T-cell (primary cell): ENCODE results near the gene LIPI. TPM values are rescaled to one million over a fixed set of nuclear protein-coding genes. Genes with fewer than 3 reads are reported as not detected.
A peak's percentile ranks its signal among the peaks of the same experiment; 100 is the strongest.

ENCODE experiments used
- ATAC-seq, 4 experiments: fragments of 200-7000 bp in 3 of 4; fragments of 150-1000 bp in 1 of 4; cut with Tn5 transposase; replicated peaks in 1 of 4; 1 replicate in 3 of 4; 2 replicates in 1 of 4; pipeline ENCODE4 v1.10.0; 2021; ENCODE audit warnings: moderate library complexity in 3 of 4, mild to moderate bottlenecking in 2 of 4, moderate number of reproducible peaks in 1 of 4
- CTCF ChIA-PET, 2 donors: fragments of 300-600 bp; sonication (Branson Sonifier 250); formaldehyde crosslinking; loops; one replicate each; lab custom pipeline; 2022; ENCODE audit warnings: antibody characterized with exemption in 2 of 2; lab: Charles Lee
- POLR2A ChIA-PET, 2 donors: fragments of 300-600 bp; sonication (Branson Sonifier 250); formaldehyde crosslinking; loops; one replicate each; lab custom pipeline; 2022; ENCODE audit warnings: antibody characterized with exemption in 2 of 2; lab: Charles Lee
- DNase-seq, 35 experiments: peaks; one replicate each; pipeline versions ENCODE4 v3.0.0 to v3.0.0-alpha.2; 2013 to 2023
- H3K27ac ChIP-seq: one replicate; pipeline ENCODE4 v1.5.1; 2013; ENCODE audit warnings: low read length
- H3K27me3 ChIP-seq, 2 experiments: replicated peaks in 1 of 2; 1 replicate in 1 of 2; 2 replicates in 1 of 2; pipeline versions ENCODE4 v1.6.1 to v1.7.0; 2013; ENCODE audit warnings: low read length in 1 of 2, mixed read lengths in 1 of 2; ENCODE audit not compliant: control insufficient read depth in 2 of 2, insufficient read depth in 2 of 2; ENCODE audit errors: extremely low read depth in 1 of 2
- H3K36me3 ChIP-seq, 2 donors: 1 replicate in 1 of 2; 2 replicates in 1 of 2; pipeline versions ENCODE4 v1.6.1 to v1.7.0; 2013; ENCODE audit warnings: low read length in 1 of 2; ENCODE audit not compliant: control insufficient read depth in 2 of 2, insufficient read depth in 1 of 2; ENCODE audit errors: extremely low read depth in 1 of 2
- H3K4me1 ChIP-seq, 2 experiments: 1 replicate in 1 of 2; 2 replicates in 1 of 2; pipeline versions ENCODE4 v1.6.1 to v1.7.0; 2013; ENCODE audit warnings: low read length in 2 of 2, mixed read lengths in 1 of 2; ENCODE audit not compliant: insufficient read depth in 2 of 2, control insufficient read depth in 1 of 2; ENCODE audit errors: extremely low read depth in 1 of 2
- H3K4me3 ChIP-seq, 2 donors: 1 replicate in 1 of 2; 2 replicates in 1 of 2; pipeline versions ENCODE4 v1.5.1 to v1.7.0; 2013; ENCODE audit warnings: mild to moderate bottlenecking in 2 of 2, low read length in 1 of 2, moderate library complexity in 1 of 2; ENCODE audit not compliant: control insufficient read depth in 1 of 2; ENCODE audit errors: extremely low read depth in 1 of 2
- H3K9me3 ChIP-seq: 2 replicates; pipeline ENCODE4 v1.7.0; 2013
- H3K27ac Mint-ChIP-seq, 2 donors: one replicate each; pipeline ENCODE4 v1.8.0; 2020 to 2021; ENCODE audit warnings: mild to moderate bottlenecking in 2 of 2, mixed read lengths in 2 of 2
- H3K27me3 Mint-ChIP-seq, 2 donors: one replicate each; pipeline ENCODE4 v1.8.0; 2021 to 2022; ENCODE audit warnings: mixed read lengths in 2 of 2
- H3K36me3 Mint-ChIP-seq: one replicate; pipeline ENCODE4 v1.8.0; 2021; ENCODE audit warnings: mixed read lengths
- H3K4me1 Mint-ChIP-seq, 3 donors: one replicate each; pipeline ENCODE4 v1.8.0; 2020 to 2022; ENCODE audit warnings: mixed read lengths in 3 of 3, mild to moderate bottlenecking in 1 of 3
- H3K4me3 Mint-ChIP-seq, 3 donors: one replicate each; pipeline ENCODE4 v1.8.0; 2020 to 2022; ENCODE audit warnings: mild to moderate bottlenecking in 3 of 3, mixed read lengths in 3 of 3, moderate library complexity in 3 of 3
- H3K9me3 Mint-ChIP-seq, 3 donors: one replicate each; pipeline ENCODE4 v1.8.0; 2020 to 2022; ENCODE audit warnings: mixed read lengths in 3 of 3
- WGBS: methylation state at CpG from one replicate; pipeline ENCODE4 v1.1.5; 2013; ENCODE audit warnings: missing lambda C conversion rate; ENCODE audit not compliant: insufficient coverage; 5-methylcytosine and 5-hydroxymethylcytosine counted together
- total RNA-seq, 35 experiments: library from RNA in 6 of 35; stranded (reverse) in 6 of 35; fragments of 120-200 nt in 1 of 35; gene quantifications; one replicate each; pipeline versions ENCODE4 v1.2.1 to v1.2.4 and lab custom pipeline; 2013 to 2026

Gene LIPI
- total RNA-seq, 5 donors from 2014 or later (not counting 1 experiment from before 2014, with no cell fraction given): not detected

GRCh38 chr21:14243874-14244273, 33.1 kb upstream of the LIPI start:
- H3K4me1 ChIP-seq: no peaks in the 10 kb centered on the region
- H3K4me3 ChIP-seq: no peak overlapping the region
- Mint-ChIP-seq H3K9me3 (no peaks in the 10 kb centered on the region), H3K4me3 (no peak overlapping the region), H3K27ac (no peak overlapping the region), H3K27me3 (peaks cover 0 to 7% of the 10 kb centered on the region in 2 donors), H3K4me1 (peaks cover 12 to 22% (median 13%) of the 10 kb centered on the region in 3 donors), H3K36me3 (no peaks in the 10 kb centered on the region)
- CTCF ChIA-PET: interaction anchor here in 1 of 2 donors (0.7 to 1.0 kb wide), 2 partner anchors 9 to 12 kb away, joined by 3 to 4 read pairs; no protein-coding TSS in a partner anchor
- no peak for DNase-seq
- no peaks in the 10 kb centered on the region for H3K36me3 ChIP-seq
- WGBS: 40% methylated on average over 1 of the region's 2 CpGs
- H3K9me3 ChIP-seq: no peaks in the 10 kb centered on the region
- POLR2A ChIA-PET: no interaction called here
- no peaks in the 10 kb centered on the region for H3K27me3 ChIP-seq
- ATAC-seq: no peak
- H3K27ac ChIP-seq: no peak overlapping the region

- Histone ChIP-seq H3K9me3 (no peaks in the 10 kb centered on the region), H3K27me3 (no peaks in the 10 kb centered on the region), H3K4me3 (no peak overlapping the region), H3K4me1 (no peaks in the 10 kb centered on the region), H3K36me3 (no peaks in the 10 kb centered on the region), H3K27ac (no peak overlapping the region)
- ChIA-PET CTCF (interaction anchor here in 1 of 2 donors (0.7 kb wide), 1 partner anchor 9 kb away, joined by 4 read pairs; no protein-coding TSS in a partner anchor), POLR2A (no interaction called here)
- H3K4me3 Mint-ChIP-seq: no peak overlapping the region
- no peak for DNase-seq
- H3K27me3 Mint-ChIP-seq: peaks cover 0 to 5% of the 10 kb centered on the region in 2 donors
- no peak overlapping the region for H3K27ac Mint-ChIP-seq
- H3K36me3 Mint-ChIP-seq: no peaks in the 10 kb centered on the region
- no peak for ATAC-seq
- no peaks in the 10 kb centered on the region for H3K9me3 Mint-ChIP-seq
- WGBS: 40% methylated on average over 1 of the region's 1 CpG
- peaks cover 12 to 24% (median 13%) of the 10 kb centered on the region in 3 donors for H3K4me1 Mint-ChIP-seq
These were observed 32.7 kb upstream of the LIPI start for GRCh38 chr21:14243461-14243860.

- no peaks in the 10 kb centered on the region for H3K9me3 ChIP-seq
- H3K4me3 ChIP-seq: no peak overlapping the region
- no peaks in the 10 kb centered on the region for H3K4me1 ChIP-seq
- no peaks in the 10 kb centered on the region for H3K27me3 ChIP-seq
- no peaks in the 10 kb centered on the region for H3K36me3 Mint-ChIP-seq
- peak; percentile 77 to 98 (median 87) for ATAC-seq
- H3K4me1 Mint-ChIP-seq: peaks cover 12 to 24% (median 13%) of the 10 kb centered on the region in 3 donors
- H3K4me3 Mint-ChIP-seq: peak overlapping the region in 1 of 3 donors; percentile 48
- H3K9me3 Mint-ChIP-seq: no peaks in the 10 kb centered on the region
- DNase-seq: peak in 2 of 35 experiments; percentile 4 to 37
- WGBS: no CpG with 5 or more reads among the region's 2 CpGs
- peaks cover under 1 to 1% of the 10 kb centered on the region in 2 donors for H3K27me3 Mint-ChIP-seq
- POLR2A ChIA-PET: no interaction called here
- peak overlapping the region; percentile 47 to 80 for H3K27ac Mint-ChIP-seq
- CTCF ChIA-PET: interaction anchor here in 1 of 2 donors (1.3 kb wide), 1 partner anchor 12 kb away, joined by 5 read pairs; no protein-coding TSS in a partner anchor
- H3K27ac ChIP-seq: no peak overlapping the region
- no peaks in the 10 kb centered on the region for H3K36me3 ChIP-seq
These were observed 30.5 kb upstream of the LIPI start for GRCh38 chr21:14241297-14241696.

DNA sequence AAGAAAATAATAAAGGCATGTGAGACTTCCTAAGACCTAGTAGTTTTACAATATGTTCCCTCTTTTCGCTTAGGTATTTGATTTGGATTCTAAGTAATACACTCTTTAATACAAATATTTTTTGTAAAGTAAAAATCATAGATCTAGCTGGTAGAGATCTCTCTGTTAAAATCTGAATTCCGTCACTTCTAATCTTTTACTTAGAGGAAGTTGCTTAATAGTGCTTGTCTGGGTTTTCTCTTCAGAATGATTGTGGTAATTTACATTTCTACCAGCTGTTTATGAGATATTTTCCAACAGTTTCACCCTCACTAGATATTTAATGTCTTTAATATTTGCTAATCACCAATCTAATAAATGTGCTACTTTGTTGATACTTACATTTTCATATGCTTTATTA, 28.5 kb upstream of the LIPI start:
- ChIA-PET POLR2A (no interaction called here), CTCF (interaction anchor here in 1 of 2 donors (1.4 to 1.6 kb wide), 2 partner anchors 13 to 21 kb away, joined by 3 to 5 read pairs; no protein-coding TSS in a partner anchor)
- Mint-ChIP-seq H3K27ac (peak overlapping the region in 1 of 2 donors; percentile 49), H3K9me3 (no peaks in the 10 kb centered on the region), H3K4me1 (peaks cover 12 to 24% (median 13%) of the 10 kb centered on the region in 3 donors), H3K4me3 (no peak overlapping the region), H3K36me3 (no peaks in the 10 kb centered on the region), H3K27me3 (peaks cover 8 to 9% of the 10 kb centered on the region in 2 donors)
- no CpG with 5 or more reads among the region's 2 CpGs for WGBS
- Histone ChIP-seq H3K27ac (no peak overlapping the region), H3K4me3 (no peak overlapping the region), H3K9me3 (no peaks in the 10 kb centered on the region), H3K36me3 (no peaks in the 10 kb centered on the region), H3K4me1 (no peaks in the 10 kb centered on the region), H3K27me3 (no peaks in the 10 kb centered on the region)
- DNase-seq (no peak), ATAC-seq (no peak)

DNA sequence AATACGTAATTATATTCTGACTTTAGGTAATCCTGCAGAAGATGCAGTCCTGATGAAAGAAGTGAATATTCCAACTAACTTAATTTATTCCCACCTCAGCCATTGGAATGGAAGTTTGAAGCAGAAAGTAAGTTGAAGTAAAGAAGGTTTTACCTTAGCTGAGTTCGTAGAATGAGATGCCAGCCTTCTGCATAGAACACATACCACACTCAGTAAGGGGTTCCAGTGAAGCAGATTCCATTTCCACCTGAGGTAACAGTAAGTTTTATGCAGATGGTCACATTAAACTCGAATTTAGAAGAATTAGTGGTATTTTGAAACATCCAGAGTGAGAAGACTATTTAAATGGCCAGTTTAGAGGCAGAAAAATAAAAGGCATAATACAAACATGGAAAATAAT, 25.4 kb upstream of the LIPI start:
- H3K4me3 ChIP-seq: no peak overlapping the region
- Mint-ChIP-seq H3K9me3 (no peaks in the 10 kb centered on the region), H3K36me3 (no peaks in the 10 kb centered on the region), H3K4me3 (no peak overlapping the region), H3K4me1 (peaks cover 6 to 13% (median 7%) of the 10 kb centered on the region in 3 donors), H3K27ac (no peak overlapping the region), H3K27me3 (peaks cover 11 to 13% of the 10 kb centered on the region in 2 donors)
- H3K9me3 ChIP-seq: no peaks in the 10 kb centered on the region
- no peak overlapping the region for H3K27ac ChIP-seq
- no peak for ATAC-seq
- H3K4me1 ChIP-seq: no peaks in the 10 kb centered on the region
- WGBS: no CpG with 5 or more reads among the region's 3 CpGs
- H3K36me3 ChIP-seq: no peaks in the 10 kb centered on the region
- ChIA-PET CTCF (no interaction called here), POLR2A (no interaction called here)
- no peaks in the 10 kb centered on the region for H3K27me3 ChIP-seq
- DNase-seq: no peak

DNA sequence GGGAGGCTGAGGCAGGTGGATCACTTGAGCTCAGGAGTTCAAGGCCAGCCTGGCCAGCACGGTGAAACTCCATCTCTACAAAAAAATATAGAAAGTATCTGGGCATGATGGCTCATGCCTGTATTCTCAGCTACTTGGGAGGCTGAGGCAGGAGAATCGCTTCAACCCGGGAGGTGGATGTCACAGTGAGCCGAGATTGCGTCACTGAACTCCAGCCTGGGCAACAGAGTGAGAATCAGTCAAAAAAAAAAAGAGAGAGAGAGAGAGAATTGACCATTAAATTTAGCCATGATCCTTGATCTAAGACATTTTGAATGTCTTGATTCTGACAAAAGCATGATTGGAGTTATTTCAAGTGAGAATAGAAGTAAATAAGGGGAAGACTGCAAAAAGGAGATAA, 24.3 kb upstream of the LIPI start:
- CTCF ChIA-PET: no interaction called here
- no peaks in the 10 kb centered on the region for H3K9me3 ChIP-seq
- peaks cover 0 to 6% (median 3%) of the 10 kb centered on the region in 3 donors for H3K9me3 Mint-ChIP-seq
- DNase-seq: no peak
- H3K4me1 Mint-ChIP-seq: peaks cover 0 to 5% (median 0%) of the 10 kb centered on the region in 3 donors
- no peak for ATAC-seq
- no peaks in the 10 kb centered on the region for H3K36me3 Mint-ChIP-seq
- peaks cover 11 to 13% of the 10 kb centered on the region in 2 donors for H3K27me3 Mint-ChIP-seq
- H3K4me3 ChIP-seq: no peak overlapping the region
- H3K4me1 ChIP-seq: no peaks in the 10 kb centered on the region
- 88% methylated on average over 4 of the region's 5 CpGs for WGBS
- no peaks in the 10 kb centered on the region for H3K27me3 ChIP-seq
- H3K4me3 Mint-ChIP-seq: no peak overlapping the region
- no peaks in the 10 kb centered on the region for H3K36me3 ChIP-seq
- H3K27ac ChIP-seq: no peak overlapping the region
- POLR2A ChIA-PET: no interaction called here
- H3K27ac Mint-ChIP-seq: no peak overlapping the region
